ENCODE results near the gene PTTG1IP.

PTTG1IP gene

GRCh38 chr21:44846224-44846484 lies 27.3 kb downstream of the PTTG1IP start:
- DNase-seq (ENCODE audit: low read depth), result no peak
- no peak for TF ChIP-seq CTCF (IDR thresholded peaks at IDR 0.05; ENCODE audit: control insufficient read depth, extremely low read depth, insufficient read depth)
- no peak overlapping the region for H3K4me3 ChIP-seq (ENCODE audit: low read depth, low read length)

GRCh38 chr21:44845418-44846223 lies 27.9 kb downstream of the PTTG1IP start:
- peak; percentile 34 for TF ChIP-seq CTCF (IDR thresholded peaks at IDR 0.05; ENCODE audit: control insufficient read depth, extremely low read depth, insufficient read depth)
- H3K4me3 ChIP-seq (ENCODE audit: low read depth, low read length), result no peak overlapping the region
- no peak for DNase-seq (ENCODE audit: low read depth)

GRCh38 chr21:44844256-44844655 lies 29.2 kb downstream of the PTTG1IP start:
- no peak overlapping the region for H3K4me3 ChIP-seq (ENCODE audit: low read depth, low read length)
- TF ChIP-seq CTCF (IDR thresholded peaks at IDR 0.05; ENCODE audit: control insufficient read depth, extremely low read depth, insufficient read depth), result no peak
- DNase-seq (ENCODE audit: low read depth), result no peak

GRCh38 chr21:44842721-44843445 lies 30.6 kb downstream of the PTTG1IP start:
- DNase-seq (ENCODE audit: low read depth), result no peak
- no peak for TF ChIP-seq CTCF (IDR thresholded peaks at IDR 0.05; ENCODE audit: control insufficient read depth, extremely low read depth, insufficient read depth)
- no peak overlapping the region for H3K4me3 ChIP-seq (ENCODE audit: low read depth, low read length)

GRCh38 chr21:44842087-44842486 lies 31.4 kb downstream of the PTTG1IP start:
- DNase-seq (ENCODE audit: low read depth), result no peak
- no peak overlapping the region for H3K4me3 ChIP-seq (ENCODE audit: low read depth, low read length)
- TF ChIP-seq CTCF (IDR thresholded peaks at IDR 0.05; ENCODE audit: control insufficient read depth, extremely low read depth, insufficient read depth), result no peak

GRCh38 chr21:44840771-44841170 lies 32.7 kb downstream of the PTTG1IP start:
- TF ChIP-seq CTCF (IDR thresholded peaks at IDR 0.05; ENCODE audit: control insufficient read depth, extremely low read depth, insufficient read depth), result no peak
- DNase-seq (ENCODE audit: low read depth), result no peak

More at GRCh38 chr21:44840771-44841170, 32.7 kb downstream of the PTTG1IP start:
- H3K4me3 ChIP-seq (ENCODE audit: low read depth, low read length), result no peak overlapping the region

Measured in LNCaP clone FGC (cell line).